Measurements from ENCODE around the gene ARAP2. TPM values are rescaled to one million over a fixed set of nuclear protein-coding genes. Genes with fewer than 3 reads are reported as not detected.

Gene ARAP2
- total and polyA plus RNA-seq, 2 donors (not counting 3 experiments of a cell fraction or from before 2014, with no cell fraction given): not detected

- Histone ChIP-seq H3K79me2 (ENCODE audit: control insufficient read depth, insufficient read depth, low read length) (no peaks in the 10 kb centered on the region), H3K4me3 (replicated peaks in 1 of 3; ENCODE audit: insufficient read depth in 1 of 3, low read depth in 1 of 3, low read length in 3 of 3) (no peak overlapping the region), H3K36me3 (ENCODE audit: control insufficient read depth in 2 of 2, extremely low read depth in 1 of 2, insufficient read depth in 2 of 2, low read length in 2 of 2) (no peaks in the 10 kb centered on the region), H3K9me1 (replicated peaks; ENCODE audit: control insufficient read depth, extremely low read depth, insufficient read depth, low read length) (no peaks in the 10 kb centered on the region), H3K4me1 (ENCODE audit: control insufficient read depth, extremely low read depth, insufficient read depth, low read length) (no peaks in the 10 kb centered on the region), H4K20me1 (replicated peaks; ENCODE audit: control insufficient read depth, extremely low read depth, insufficient read depth, low read length) (no peaks in the 10 kb centered on the region), H2AFZ (ENCODE audit: low read depth, low read length) (no peak overlapping the region), H3K9ac (replicated peaks; ENCODE audit: extremely low read depth, insufficient read depth, low read length) (no peak overlapping the region), H3K27ac (ENCODE audit: insufficient read depth, low read depth, low read length) (no peak overlapping the region), H3K27me3 (ENCODE audit: control insufficient read depth in 2 of 2, insufficient read depth in 2 of 2, low read length in 2 of 2) (no peaks in the 10 kb centered on the region), H3K9me3 (replicated peaks; ENCODE audit: control insufficient read depth, insufficient read depth, low read length) (no peaks in the 10 kb centered on the region), H3K4me2 (ENCODE audit: insufficient read depth, low read length) (no peak overlapping the region)
- intact Hi-C loops (cut with micrococcal nuclease) (no loop called here), dilution Hi-C loops (cut with MboI; ENCODE audit: extremely low pct_ligation_motif_present, low sequenced_read_pairs) (no loop called here)
- TF ChIP-seq MYC (IDR thresholded peaks at IDR 0.05; ENCODE audit: low read depth, low read length) (no peak), POLR2AphosphoS5 (IDR thresholded peaks at IDR 0.05; ENCODE audit: insufficient read depth, low read depth, low read length) (no peak), MAX (IDR thresholded peaks at IDR 0.05; ENCODE audit: insufficient read depth, insufficient read length) (no peak), CTCF (IDR thresholded peaks at IDR 0.05; ENCODE audit: extremely low read depth in 1 of 2, insufficient read depth in 1 of 2, low read depth in 1 of 2, low read length in 2 of 2) (no peak), FOS (IDR thresholded peaks at IDR 0.05; ENCODE audit: borderline replicate concordance, insufficient read depth, low read length) (no peak), POLR2A (IDR thresholded peaks at IDR 0.05; ENCODE audit: low read depth, low read length) (no peak), EZH2 (IDR thresholded peaks at IDR 0.05; ENCODE audit: borderline replicate concordance, low read depth, low read length, severe bottlenecking) (no peak), GATA2 (IDR thresholded peaks at IDR 0.05; ENCODE audit: insufficient read depth, insufficient read length, low read depth, low read length) (no peak), JUN (IDR thresholded peaks at IDR 0.05; ENCODE audit: borderline replicate concordance, insufficient read depth, insufficient read length, low read depth) (no peak)
- ChIA-PET CTCF (no interaction called here), POLR2A (no interaction called here)
- no TSS peak for BruUV-seq (replicated peaks)
- DNase-seq (ENCODE audit: low read depth, low spot score) (no peak), FAIRE-seq (no peak)
Observed at GRCh38 chr4:36227913-36228312, 16.4 kb downstream of the ARAP2 start.

Measured in endothelial cell of umbilical vein (primary cell).